Liver (tissue), 3 donors: ENCODE data around the gene NGF.

Source experiments
- EGR1 ChIP-seq, 2 donors: IDR thresholded peaks; 2 replicates each; pipeline ENCODE4 v1.6.1; 2016 to 2018; ENCODE audit warnings: antibody characterized with exemption in 2 of 2, low read depth in 2 of 2
- HNF4G ChIP-seq: IDR thresholded peaks from 2 replicates; pipeline ENCODE4 v1.6.1; 2016; ENCODE audit warnings: antibody characterized with exemption
- TF ChIP-seq, protein P1 (sequence below): IDR thresholded peaks from 2 replicates; pipeline ENCODE4 v1.6.1; 2016; ENCODE audit warnings: antibody characterized with exemption
- TF ChIP-seq, protein P2 (sequence below): fragments of 150-350 bp; IDR thresholded peaks from 2 replicates; pipeline ENCODE4 v1.5.1; 2017; ENCODE audit warnings: improper control_type of control experiment, low read depth, low read length; ENCODE audit not compliant: missing input control
- donor health status: healthy.
- donor health status: healthy.

GRCh38 chr1:115283249-115283648 is 54.8 kb downstream of the NGF start:
- TF ChIP-seq, protein P1, sequence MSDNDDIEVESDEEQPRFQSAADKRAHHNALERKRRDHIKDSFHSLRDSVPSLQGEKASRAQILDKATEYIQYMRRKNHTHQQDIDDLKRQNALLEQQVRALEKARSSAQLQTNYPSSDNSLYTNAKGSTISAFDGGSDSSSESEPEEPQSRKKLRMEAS: no peak
- TF ChIP-seq EGR1 (IDR thresholded peaks at IDR 0.05; ENCODE audit: low read depth in 2 of 2) (no peak), HNF4G (no peak)
- TF ChIP-seq, protein P2, sequence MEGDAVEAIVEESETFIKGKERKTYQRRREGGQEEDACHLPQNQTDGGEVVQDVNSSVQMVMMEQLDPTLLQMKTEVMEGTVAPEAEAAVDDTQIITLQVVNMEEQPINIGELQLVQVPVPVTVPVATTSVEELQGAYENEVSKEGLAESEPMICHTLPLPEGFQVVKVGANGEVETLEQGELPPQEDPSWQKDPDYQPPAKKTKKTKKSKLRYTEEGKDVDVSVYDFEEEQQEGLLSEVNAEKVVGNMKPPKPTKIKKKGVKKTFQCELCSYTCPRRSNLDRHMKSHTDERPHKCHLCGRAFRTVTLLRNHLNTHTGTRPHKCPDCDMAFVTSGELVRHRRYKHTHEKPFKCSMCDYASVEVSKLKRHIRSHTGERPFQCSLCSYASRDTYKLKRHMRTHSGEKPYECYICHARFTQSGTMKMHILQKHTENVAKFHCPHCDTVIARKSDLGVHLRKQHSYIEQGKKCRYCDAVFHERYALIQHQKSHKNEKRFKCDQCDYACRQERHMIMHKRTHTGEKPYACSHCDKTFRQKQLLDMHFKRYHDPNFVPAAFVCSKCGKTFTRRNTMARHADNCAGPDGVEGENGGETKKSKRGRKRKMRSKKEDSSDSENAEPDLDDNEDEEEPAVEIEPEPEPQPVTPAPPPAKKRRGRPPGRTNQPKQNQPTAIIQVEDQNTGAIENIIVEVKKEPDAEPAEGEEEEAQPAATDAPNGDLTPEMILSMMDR: no peak
